ENCODE data around the gene ZNF117. TPM values are rescaled to one million over a fixed set of nuclear protein-coding genes. Genes with fewer than 3 reads are reported as not detected.
"Not testable (repeated sequence)": the region's sequence is repeated elsewhere in the genome, so short reads cannot be mapped to it uniquely, and the experiment has no call there.

ZNF117 gene
- total RNA-seq, 1 experiment from 2014 or later, result 2.5 TPM

DNA sequence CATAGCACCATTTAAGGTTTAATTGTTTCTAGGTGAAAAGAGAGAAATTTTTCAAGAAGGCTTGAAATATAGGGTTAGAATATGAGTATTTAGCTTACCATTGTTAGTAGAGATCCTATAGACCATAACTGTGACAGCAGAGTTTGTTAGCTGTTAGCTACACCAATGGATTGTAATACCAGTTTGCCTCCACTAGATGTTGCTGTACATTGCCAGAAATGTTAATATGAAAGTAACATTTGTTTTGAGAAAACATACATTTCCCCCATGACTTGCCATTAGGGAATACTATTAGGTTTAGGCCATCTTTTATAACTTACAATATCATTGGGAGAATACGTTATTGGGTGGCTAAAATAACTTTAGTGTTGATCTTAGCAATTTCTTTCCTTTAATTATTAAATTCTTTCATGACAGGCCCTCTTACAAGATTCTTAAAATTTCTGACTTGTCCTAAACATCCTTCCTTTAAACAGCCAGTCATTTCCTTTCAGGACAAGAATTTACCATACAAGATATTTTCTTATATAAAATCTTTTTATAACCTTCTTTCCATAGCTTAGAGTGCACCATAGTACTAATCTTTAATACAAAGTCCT, 39.5 kb downstream of the ZNF117 start:
- Histone ChIP-seq H3K36me3 (ENCODE audit: control insufficient read depth in 1 of 2, insufficient read depth in 2 of 2, low read length in 2 of 2) (no peaks in the 10 kb centered on the region), H3K9me2 (ENCODE audit: insufficient read depth) (no peaks in the 10 kb centered on the region), H3K27ac (ENCODE audit: low read depth, low read length) (no peak overlapping the region), H3K79me2 (ENCODE audit: insufficient read depth, low read length) (no peaks in the 10 kb centered on the region), H3K4me2 (ENCODE audit: low read length) (no peak overlapping the region), H3K4me3 (replicated peaks in 1 of 2; ENCODE audit: low read depth in 1 of 2, low read length in 2 of 2) (no peak overlapping the region), H3K9me3 (ENCODE audit: control insufficient read depth in 1 of 2, insufficient read depth in 1 of 2, low read depth in 1 of 2, low read length in 2 of 2) (no peaks in the 10 kb centered on the region), H2AFZ (ENCODE audit: low read depth, low read length, poor library complexity, severe bottlenecking) (no peak overlapping the region), H4K20me1 (ENCODE audit: insufficient read depth) (no peaks in the 10 kb centered on the region), H3K4me1 (ENCODE audit: control insufficient read depth in 1 of 2, insufficient read depth in 2 of 2, low read length in 2 of 2) (no peaks in the 10 kb centered on the region), H3K9ac (ENCODE audit: low read length) (no peak overlapping the region), H3K27me3 (ENCODE audit: insufficient read depth, low read length) (no peaks in the 10 kb centered on the region)
- ChIA-PET CTCF (interaction anchor here (1.3 kb wide), 1 partner anchor 356 kb away, joined by 11 read pairs; no protein-coding TSS in a partner anchor), RAD21 (ENCODE audit: low non-redundant PET in 1 of 2, low total read pairs in 2 of 2, uncharacterized antibody in 2 of 2, unreplicated experiment in 2 of 2) (no interaction called here), POLR2A (no interaction called here)
- intact Hi-C loops (cut with micrococcal nuclease), result loop anchor here (1.0 kb wide), 2 partner anchors 265 to 356 kb away; no protein-coding TSS in a partner anchor
- TF ChIP-seq, protein P1, sequence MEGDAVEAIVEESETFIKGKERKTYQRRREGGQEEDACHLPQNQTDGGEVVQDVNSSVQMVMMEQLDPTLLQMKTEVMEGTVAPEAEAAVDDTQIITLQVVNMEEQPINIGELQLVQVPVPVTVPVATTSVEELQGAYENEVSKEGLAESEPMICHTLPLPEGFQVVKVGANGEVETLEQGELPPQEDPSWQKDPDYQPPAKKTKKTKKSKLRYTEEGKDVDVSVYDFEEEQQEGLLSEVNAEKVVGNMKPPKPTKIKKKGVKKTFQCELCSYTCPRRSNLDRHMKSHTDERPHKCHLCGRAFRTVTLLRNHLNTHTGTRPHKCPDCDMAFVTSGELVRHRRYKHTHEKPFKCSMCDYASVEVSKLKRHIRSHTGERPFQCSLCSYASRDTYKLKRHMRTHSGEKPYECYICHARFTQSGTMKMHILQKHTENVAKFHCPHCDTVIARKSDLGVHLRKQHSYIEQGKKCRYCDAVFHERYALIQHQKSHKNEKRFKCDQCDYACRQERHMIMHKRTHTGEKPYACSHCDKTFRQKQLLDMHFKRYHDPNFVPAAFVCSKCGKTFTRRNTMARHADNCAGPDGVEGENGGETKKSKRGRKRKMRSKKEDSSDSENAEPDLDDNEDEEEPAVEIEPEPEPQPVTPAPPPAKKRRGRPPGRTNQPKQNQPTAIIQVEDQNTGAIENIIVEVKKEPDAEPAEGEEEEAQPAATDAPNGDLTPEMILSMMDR (IDR thresholded peaks at IDR 0.05 in 2 of 3, conservative IDR thresholded peaks at IDR 0.05 in 1 of 3; ENCODE audit: borderline replicate concordance in 1 of 3, insufficient read depth in 1 of 3, low read depth in 2 of 3, low read length in 2 of 3), result peak; percentile 49 to 79 (median 73); a peak in 5 of 6 replicates
- TF ChIP-seq RAD21 (IDR thresholded peaks at IDR 0.05; ENCODE audit: low read depth), result peak; percentile 82
- TF ChIP-seq, protein P2, sequence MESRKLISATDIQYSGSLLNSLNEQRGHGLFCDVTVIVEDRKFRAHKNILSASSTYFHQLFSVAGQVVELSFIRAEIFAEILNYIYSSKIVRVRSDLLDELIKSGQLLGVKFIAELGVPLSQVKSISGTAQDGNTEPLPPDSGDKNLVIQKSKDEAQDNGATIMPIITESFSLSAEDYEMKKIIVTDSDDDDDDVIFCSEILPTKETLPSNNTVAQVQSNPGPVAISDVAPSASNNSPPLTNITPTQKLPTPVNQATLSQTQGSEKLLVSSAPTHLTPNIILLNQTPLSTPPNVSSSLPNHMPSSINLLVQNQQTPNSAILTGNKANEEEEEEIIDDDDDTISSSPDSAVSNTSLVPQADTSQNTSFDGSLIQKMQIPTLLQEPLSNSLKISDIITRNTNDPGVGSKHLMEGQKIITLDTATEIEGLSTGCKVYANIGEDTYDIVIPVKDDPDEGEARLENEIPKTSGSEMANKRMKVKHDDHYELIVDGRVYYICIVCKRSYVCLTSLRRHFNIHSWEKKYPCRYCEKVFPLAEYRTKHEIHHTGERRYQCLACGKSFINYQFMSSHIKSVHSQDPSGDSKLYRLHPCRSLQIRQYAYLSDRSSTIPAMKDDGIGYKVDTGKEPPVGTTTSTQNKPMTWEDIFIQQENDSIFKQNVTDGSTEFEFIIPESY (IDR thresholded peaks at IDR 0.05; ENCODE audit: extremely low read depth, insufficient replicate concordance, low read length), result no peak
- ATAC-seq, result peak; percentile 62
- BruUV-seq (replicated peaks), result no TSS peak
- DNase-seq (ENCODE audit: low read depth, low spot score), result peak; percentile 16

DNA sequence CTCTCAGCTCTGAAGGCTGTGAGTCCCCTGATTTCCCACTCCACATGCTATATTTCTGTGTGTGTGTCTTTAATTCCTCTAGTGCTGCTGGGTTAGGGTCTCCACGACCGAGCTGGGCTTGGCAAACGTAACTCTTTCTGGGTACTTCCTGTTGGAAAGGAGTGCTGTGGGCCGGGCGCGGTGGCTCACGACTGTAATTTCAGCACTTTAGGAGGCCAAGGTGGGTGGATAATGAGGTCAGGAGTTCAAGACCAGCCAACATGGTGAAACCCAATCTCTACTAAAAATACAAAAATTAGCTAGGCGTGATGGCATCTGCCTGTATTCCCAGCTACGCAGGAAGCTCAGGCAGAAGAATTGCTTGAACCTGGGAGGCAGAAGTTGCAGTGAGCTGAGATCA, 40.2 kb downstream of the ZNF117 start:
- intact Hi-C loops (cut with micrococcal nuclease), result loop anchor here (1.0 kb wide), 2 partner anchors 266 to 357 kb away; no protein-coding TSS in a partner anchor
- H3K36me3 ChIP-seq (ENCODE audit: control insufficient read depth in 1 of 2, insufficient read depth in 2 of 2, low read length in 2 of 2); BruUV-seq (replicated peaks); H3K4me2 ChIP-seq (ENCODE audit: low read length); H3K9me2 ChIP-seq (ENCODE audit: insufficient read depth); H3K27ac ChIP-seq (ENCODE audit: low read depth, low read length); H3K9me3 ChIP-seq (ENCODE audit: control insufficient read depth in 1 of 2, insufficient read depth in 1 of 2, low read depth in 1 of 2, low read length in 2 of 2); ATAC-seq; H4K20me1 ChIP-seq (ENCODE audit: insufficient read depth); DNase-seq (ENCODE audit: low read depth, low spot score); H3K4me3 ChIP-seq (replicated peaks in 1 of 2; ENCODE audit: low read depth in 1 of 2, low read length in 2 of 2); POLR2A ChIA-PET; H3K9ac ChIP-seq (ENCODE audit: low read length); RAD21 ChIA-PET (ENCODE audit: low non-redundant PET in 1 of 2, low total read pairs in 2 of 2, uncharacterized antibody in 2 of 2, unreplicated experiment in 2 of 2); H3K4me1 ChIP-seq (ENCODE audit: control insufficient read depth in 1 of 2, insufficient read depth in 2 of 2, low read length in 2 of 2); H2AFZ ChIP-seq (ENCODE audit: low read depth, low read length, poor library complexity, severe bottlenecking); H3K79me2 ChIP-seq (ENCODE audit: insufficient read depth, low read length); H3K27me3 ChIP-seq (ENCODE audit: insufficient read depth, low read length): not testable (repeated sequence)
- CTCF ChIA-PET, result interaction anchor here (1.3 kb wide), 1 partner anchor 357 kb away, joined by 11 read pairs; no protein-coding TSS in a partner anchor

DNA sequence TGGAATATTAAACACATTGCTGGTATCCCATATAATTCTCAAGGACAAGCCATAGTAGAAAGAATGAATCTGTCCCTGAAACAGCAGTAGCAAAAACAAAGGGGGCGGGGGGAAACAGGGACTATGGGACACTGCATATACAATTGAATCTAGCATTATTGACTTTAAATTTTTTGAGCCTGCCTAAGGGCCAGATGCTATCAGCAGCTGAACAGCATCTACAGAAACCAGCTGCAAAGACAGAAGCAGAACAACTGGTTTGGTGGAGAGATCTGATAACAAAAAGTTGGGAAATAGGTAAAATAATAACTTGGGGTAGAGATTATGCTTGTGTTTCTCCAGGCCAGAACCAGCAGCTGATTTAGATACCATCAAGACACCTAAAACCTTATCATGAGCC, 42.1 kb downstream of the ZNF117 start:
- H3K27me3 ChIP-seq (ENCODE audit: insufficient read depth, low read length); H3K4me2 ChIP-seq (ENCODE audit: low read length); intact Hi-C loops (cut with micrococcal nuclease); H3K9ac ChIP-seq (ENCODE audit: low read length); H3K9me3 ChIP-seq (ENCODE audit: control insufficient read depth in 1 of 2, insufficient read depth in 1 of 2, low read depth in 1 of 2, low read length in 2 of 2); ATAC-seq; H3K4me1 ChIP-seq (ENCODE audit: control insufficient read depth in 1 of 2, insufficient read depth in 2 of 2, low read length in 2 of 2); H3K4me3 ChIP-seq (replicated peaks in 1 of 2; ENCODE audit: low read depth in 1 of 2, low read length in 2 of 2); POLR2A ChIA-PET; CTCF ChIA-PET; BruUV-seq (replicated peaks); H3K79me2 ChIP-seq (ENCODE audit: insufficient read depth, low read length); DNase-seq (ENCODE audit: low read depth, low spot score); H3K27ac ChIP-seq (ENCODE audit: low read depth, low read length); H3K9me2 ChIP-seq (ENCODE audit: insufficient read depth); H4K20me1 ChIP-seq (ENCODE audit: insufficient read depth); H3K36me3 ChIP-seq (ENCODE audit: control insufficient read depth in 1 of 2, insufficient read depth in 2 of 2, low read length in 2 of 2); H2AFZ ChIP-seq (ENCODE audit: low read depth, low read length, poor library complexity, severe bottlenecking): not testable (repeated sequence)
- RAD21 ChIA-PET (ENCODE audit: low non-redundant PET in 1 of 2, low total read pairs in 2 of 2, uncharacterized antibody in 2 of 2, unreplicated experiment in 2 of 2), result interaction anchor here in 1 of 2 experiments (0.7 kb wide), 1 partner anchor 273 kb away, joined by 5 read pairs; no protein-coding TSS in a partner anchor

Data from HCT116 (cell line).